IMR-90 (cell line): ENCODE data around the gene PCDHA1. TPM values are rescaled to one million over a fixed set of nuclear protein-coding genes. Genes with fewer than 3 reads are reported as not detected.

Experiments
- ATAC-seq: fragments of 200-7000 bp; cut with Tn5 transposase; 2 replicates; pipeline ENCODE4 v1.9.1; 2020; ENCODE audit warnings: low read depth, mild to moderate bottlenecking, moderate library complexity
- BruUV-seq: library from RNA; stranded (reverse); fragments of 400-500 nt; replicated peaks from 2 replicates; lab custom pipeline; 2021; lab: Mats Ljungman, UMichigan
- CTCF ChIA-PET: fragments of 300-600 bp; formaldehyde crosslinking; extraction: SDS; loops from one replicate; lab custom pipeline; 2021; ENCODE audit warnings: antibody characterized with exemption; lab: Yijun Ruan, JAX
- POLR2A ChIA-PET: fragments of 300-600 bp; sonication (Branson Sonifier 250); formaldehyde crosslinking; loops from one replicate; lab custom pipeline; 2022; ENCODE audit warnings: antibody characterized with exemption; ENCODE audit not compliant: unreplicated experiment; lab: Charles Lee
- DNase-seq: peaks from one replicate; pipeline ENCODE4 v3.0.0; 2013
- H2AFZ ChIP-seq: replicated peaks from 2 replicates; pipeline ENCODE3; 2013; ENCODE audit warnings: low read length, mild to moderate bottlenecking; ENCODE audit not compliant: poor library complexity
- H2AK5ac ChIP-seq: 2 replicates; pipeline ENCODE4 v1.6.1; 2013; ENCODE audit warnings: low read depth, low read length, inconsistent platforms
- H2AK9ac ChIP-seq: replicated peaks from 2 replicates; pipeline ENCODE3; 2013; ENCODE audit warnings: mild to moderate bottlenecking, low read depth, low read length, moderate library complexity; ENCODE audit not compliant: poor library complexity
- H2BK120ac ChIP-seq: 2 replicates; pipeline ENCODE4 v1.6.1; 2013; ENCODE audit warnings: low read depth, low read length, inconsistent platforms
- H2BK15ac ChIP-seq: 3 replicates; pipeline ENCODE4 v1.6.1; 2013; ENCODE audit warnings: low read depth, low read length, inconsistent platforms
- H2BK20ac ChIP-seq: 2 replicates; pipeline ENCODE4 v1.6.1; 2013; ENCODE audit warnings: low read depth, mild to moderate bottlenecking, inconsistent platforms, low read length, moderate library complexity
- H2BK5ac ChIP-seq: 2 replicates; pipeline ENCODE4 v1.6.1; 2013; ENCODE audit warnings: mild to moderate bottlenecking, low read depth, low read length, inconsistent platforms; ENCODE audit not compliant: poor library complexity, severe bottlenecking
- H3K14ac ChIP-seq: replicated peaks from 2 replicates; pipeline ENCODE4 v1.6.1; 2013; ENCODE audit warnings: low read depth, low read length, inconsistent platforms
- H3K18ac ChIP-seq: 2 replicates; pipeline ENCODE4 v1.6.1; 2013; ENCODE audit warnings: low read depth, low read length, control low read depth
- H3K23ac ChIP-seq: 2 replicates; pipeline ENCODE4 v1.6.1; 2013; ENCODE audit warnings: low read depth, low read length, inconsistent platforms
- H3K27ac ChIP-seq: 2 replicates; pipeline ENCODE4 v1.5.1; 2013; ENCODE audit warnings: mild to moderate bottlenecking, control low read depth, low read length; ENCODE audit not compliant: insufficient read depth
- H3K27me3 ChIP-seq: 2 replicates; pipeline ENCODE4 v1.6.1; 2013; ENCODE audit warnings: low read length; ENCODE audit not compliant: control insufficient read depth, insufficient read depth
- H3K36me3 ChIP-seq: 2 replicates; pipeline ENCODE4 v1.6.1; 2013; ENCODE audit warnings: low read length, mixed read lengths; ENCODE audit not compliant: control insufficient read depth, insufficient read depth
- H3K4ac ChIP-seq: 2 replicates; pipeline ENCODE4 v1.6.1; 2013; ENCODE audit warnings: low read depth, low read length, inconsistent platforms
- H3K4me1 ChIP-seq: 2 replicates; pipeline ENCODE4 v1.6.1; 2013; ENCODE audit warnings: low read length, mixed read lengths; ENCODE audit not compliant: control insufficient read depth, insufficient read depth
- H3K4me2 ChIP-seq: 2 replicates; pipeline ENCODE4 v1.6.1; 2013; ENCODE audit warnings: low read depth, mild to moderate bottlenecking, control low read depth, low read length, moderate library complexity
- H3K4me3 ChIP-seq: 2 replicates; pipeline ENCODE4 v1.5.1; 2013; ENCODE audit warnings: low read depth, mild to moderate bottlenecking, control low read depth, low read length, moderate library complexity; ENCODE audit not compliant: insufficient read depth
- H3K56ac ChIP-seq: 2 replicates; pipeline ENCODE4 v1.6.1; 2013; ENCODE audit warnings: low read length, inconsistent platforms; ENCODE audit not compliant: insufficient read depth; ENCODE audit errors: extremely low read depth
- H3K79me1 ChIP-seq, 2 experiments: 2 replicates each; pipeline ENCODE4 v1.6.1; 2013; ENCODE audit warnings: low read length in 2 of 2, inconsistent platforms in 1 of 2, low read depth in 1 of 2
- H3K9ac ChIP-seq: 2 replicates; pipeline ENCODE4 v1.6.1; 2013; ENCODE audit warnings: low read depth, low read length, control low read depth
- H3K9me1 ChIP-seq: 2 replicates; pipeline ENCODE4 v1.6.1; 2013; ENCODE audit warnings: low read length, inconsistent platforms; ENCODE audit not compliant: insufficient read depth
- H3K9me3 ChIP-seq: 2 replicates; pipeline ENCODE4 v1.6.1; 2013; ENCODE audit warnings: low read length; ENCODE audit not compliant: control insufficient read depth, insufficient read depth
- H4K20me1 ChIP-seq: 2 replicates; pipeline ENCODE4 v1.6.1; 2013; ENCODE audit warnings: low read length, inconsistent platforms; ENCODE audit not compliant: insufficient read depth
- H4K5ac ChIP-seq: 2 replicates; pipeline ENCODE4 v1.6.1; 2013; ENCODE audit warnings: mild to moderate bottlenecking, low read depth, low read length, control low read depth
- H4K8ac ChIP-seq, 2 experiments: 2 replicates each; pipeline ENCODE4 v1.6.1; 2013; ENCODE audit warnings: low read depth in 2 of 2, low read length in 2 of 2, control low read depth in 1 of 2, inconsistent platforms in 1 of 2
- H4K91ac ChIP-seq: 2 replicates; pipeline ENCODE4 v1.6.1; 2013; ENCODE audit warnings: low read depth, low read length, inconsistent platforms; ENCODE audit not compliant: insufficient read depth
- BHLHE40 ChIP-seq: fragments of 150-350 bp; IDR thresholded peaks from 2 replicates; pipeline ENCODE4 v1.6.1; 2016; ENCODE audit warnings: mild to moderate bottlenecking, low read depth, low read length
- CEBPB ChIP-seq: IDR thresholded peaks from 2 replicates; pipeline ENCODE4 v1.6.1; 2012; ENCODE audit warnings: low read depth, low read length, improper control_type of control experiment
- FOS ChIP-seq: fragments of 150-350 bp; IDR thresholded peaks from 2 replicates; pipeline ENCODE4 v1.6.1; 2016; ENCODE audit warnings: low read depth, low read length
- MAFK ChIP-seq: IDR thresholded peaks from 2 replicates; pipeline ENCODE4 v1.6.1; 2012; ENCODE audit warnings: low read depth, low read length, improper control_type of control experiment
- MAZ ChIP-seq: IDR thresholded peaks from 2 replicates; pipeline ENCODE4 v1.6.1; 2012; ENCODE audit warnings: low read depth, mild to moderate bottlenecking, low read length, improper control_type of control experiment, moderate library complexity, borderline replicate concordance
- MXI1 ChIP-seq: IDR thresholded peaks from 2 replicates; pipeline ENCODE4 v1.6.1; 2012; ENCODE audit warnings: low read depth, mild to moderate bottlenecking, low read length, moderate library complexity, borderline replicate concordance
- NFE2L2 ChIP-seq: fragments of 150-350 bp; IDR thresholded peaks from 2 replicates; pipeline ENCODE4 v1.6.1; 2016; ENCODE audit warnings: low read depth, mild to moderate bottlenecking, low read length
- POLR2A ChIP-seq: IDR thresholded peaks from 2 replicates; pipeline ENCODE4 v1.6.1; 2012; ENCODE audit warnings: mild to moderate bottlenecking, low read depth, low read length
- RAD21 ChIP-seq: IDR thresholded peaks from 2 replicates; pipeline ENCODE4 v1.6.1; 2012; ENCODE audit warnings: low read length, improper control_type of control experiment
- RCOR1 ChIP-seq: IDR thresholded peaks from 2 replicates; pipeline ENCODE4 v1.6.1; 2012; ENCODE audit warnings: mild to moderate bottlenecking, low read length, improper control_type of control experiment; ENCODE audit not compliant: insufficient replicate concordance
- WGBS, 2 experiments: methylation state at CpG; one replicate each; pipeline versions ENCODE4 v1.1.5 to v1.1.7; 2013; ENCODE audit warnings: missing lambda C conversion rate in 2 of 2; ENCODE audit not compliant: insufficient read length in 1 of 2; ENCODE audit errors: extremely low coverage in 2 of 2; 5-methylcytosine and 5-hydroxymethylcytosine counted together
- dilution Hi-C: fragments of 300-500 bp; cut with HindIII; formaldehyde crosslinking; loops from one replicate; pipeline ENCODE4 v1.14.3; 2018; ENCODE audit warnings: low sequenced_read_pairs; ENCODE audit not compliant: unreplicated experiment
- in situ Hi-C: fragments of 300-500 bp; cut with MboI; formaldehyde crosslinking; loops from 3 replicates; pipeline ENCODE4 v1.14.3; 2019; ENCODE audit warnings: low sequenced_read_pairs, inconsistent platforms, mixed read lengths
- intact Hi-C: fragments of 100-400 bp; cut with micrococcal nuclease; formaldehyde crosslinking; loops from 2 replicates; pipeline ENCODE4 v1.10.0; 2022
- polyA plus RNA-seq, 3 experiments: library from polyadenylated mRNA; depleted of rRNA; stranded (reverse); fragments of >200 nt; gene quantifications; 2 replicates each; pipeline ENCODE4 v1.2.3, GENCODE V29; 2012; ENCODE audit warnings: low replicate concordance in 1 of 3
- total RNA-seq: library from RNA; depleted of rRNA; stranded (reverse); fragments of >200 nt; gene quantifications from 2 replicates; pipeline ENCODE4 v1.2.3, GENCODE V29; 2012
- TF ChIP-seq, protein P1 (sequence below): fragments of 150-350 bp; IDR thresholded peaks from 2 replicates; pipeline ENCODE4 v1.6.1; 2017; ENCODE audit warnings: mild to moderate bottlenecking, antibody characterized with exemption, low read length, low read depth
- TF ChIP-seq, protein P2 (sequence below): conservative IDR thresholded peaks from 2 replicates; pipeline ENCODE4 v1.5.1; 2012; ENCODE audit warnings: mild to moderate bottlenecking, low read depth, low read length, improper control_type of control experiment
- TF ChIP-seq, protein P3 (sequence below): fragments of 150-350 bp; IDR thresholded peaks from 2 replicates; pipeline ENCODE4 v1.6.1; 2016; ENCODE audit warnings: low read depth, mild to moderate bottlenecking, low read length, moderate library complexity, borderline replicate concordance

The PCDHA1 gene
- total and polyA plus RNA-seq, 2 of the 4 experiments (the other 2 are of a cell fraction), result under 0.01 to 0.05 TPM

DNA sequence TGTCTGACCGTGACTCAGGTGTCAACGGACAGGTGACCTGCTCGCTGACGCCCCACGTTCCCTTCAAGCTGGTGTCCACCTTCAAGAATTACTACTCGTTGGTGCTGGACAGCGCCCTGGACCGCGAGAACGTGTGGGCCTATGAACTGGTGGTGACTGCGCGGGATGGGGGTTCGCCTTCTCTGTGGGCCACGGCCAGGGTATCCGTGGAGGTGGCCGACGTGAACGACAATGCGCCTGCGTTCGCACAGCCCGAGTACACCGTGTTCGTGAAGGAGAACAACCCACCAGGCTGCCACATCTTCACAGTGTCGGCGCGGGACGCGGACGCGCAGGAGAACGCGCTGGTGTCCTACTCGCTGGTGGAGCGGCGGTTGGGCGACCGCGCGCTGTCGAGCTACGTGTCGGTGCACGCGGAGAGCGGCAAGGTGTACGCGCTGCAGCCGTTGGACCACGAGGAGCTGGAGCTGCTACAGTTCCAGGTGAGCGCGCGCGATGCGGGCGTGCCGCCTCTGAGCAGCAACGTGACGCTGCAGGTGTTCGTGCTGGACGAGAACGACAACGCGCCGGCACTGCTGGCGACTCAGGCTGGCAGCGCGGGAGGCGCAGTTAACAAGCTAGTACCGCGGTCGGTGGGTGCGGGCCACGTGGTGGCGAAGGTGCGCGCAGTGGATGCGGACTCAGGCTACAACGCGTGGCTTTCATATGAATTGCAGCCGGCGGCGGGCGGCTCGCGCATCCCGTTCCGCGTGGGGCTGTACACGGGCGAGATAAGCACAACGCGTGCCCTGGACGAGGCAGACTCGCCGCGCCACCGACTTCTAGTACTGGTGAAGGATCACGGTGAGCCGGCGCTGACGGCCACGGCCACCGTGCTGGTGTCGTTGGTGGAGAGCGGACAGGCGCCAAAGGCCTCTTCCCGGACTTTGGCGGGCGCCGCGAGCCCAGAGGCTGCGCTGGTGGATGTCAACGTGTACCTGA, 84.6 kb downstream of the PCDHA1 start:
- Histone ChIP-seq H3K14ac (no peak overlapping the region), H4K5ac (no peak overlapping the region), H2BK5ac (no peak overlapping the region), H3K9me1 (no peaks in the 10 kb centered on the region), H3K9me3 (peaks cover 20% of the 10 kb centered on the region), H3K4ac (no peak overlapping the region), H4K20me1 (no peaks in the 10 kb centered on the region), H4K8ac (no peak overlapping the region), H4K91ac (no peak overlapping the region), H3K79me1 (no peaks in the 10 kb centered on the region), H2AK5ac (no peak overlapping the region), H3K9ac (no peak overlapping the region), H2AK9ac (no peak overlapping the region), H3K27me3 (no peaks in the 10 kb centered on the region), H3K23ac (no peak overlapping the region), H3K56ac (no peak overlapping the region), H3K4me1 (no peaks in the 10 kb centered on the region), H3K18ac (no peak overlapping the region), H2BK15ac (no peak overlapping the region), H3K36me3 (no peaks in the 10 kb centered on the region), H2BK20ac (no peak overlapping the region), H2BK120ac (no peak overlapping the region), H3K4me2 (no peak overlapping the region), H3K27ac (no peak overlapping the region), H3K4me3 (no peak overlapping the region), H2AFZ (no peak overlapping the region)
- ATAC-seq (no peak), DNase-seq (no peak)
- BruUV-seq, result no TSS peak
- TF ChIP-seq MAZ (no peak), MAFK (no peak), RAD21 (no peak), BHLHE40 (no peak), CEBPB (no peak), MXI1 (no peak), POLR2A (no peak), FOS (no peak), NFE2L2 (no peak), RCOR1 (no peak)
- TF ChIP-seq, protein P1, sequence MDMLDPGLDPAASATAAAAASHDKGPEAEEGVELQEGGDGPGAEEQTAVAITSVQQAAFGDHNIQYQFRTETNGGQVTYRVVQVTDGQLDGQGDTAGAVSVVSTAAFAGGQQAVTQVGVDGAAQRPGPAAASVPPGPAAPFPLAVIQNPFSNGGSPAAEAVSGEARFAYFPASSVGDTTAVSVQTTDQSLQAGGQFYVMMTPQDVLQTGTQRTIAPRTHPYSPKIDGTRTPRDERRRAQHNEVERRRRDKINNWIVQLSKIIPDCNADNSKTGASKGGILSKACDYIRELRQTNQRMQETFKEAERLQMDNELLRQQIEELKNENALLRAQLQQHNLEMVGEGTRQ, result no peak
- TF ChIP-seq, protein P2, sequence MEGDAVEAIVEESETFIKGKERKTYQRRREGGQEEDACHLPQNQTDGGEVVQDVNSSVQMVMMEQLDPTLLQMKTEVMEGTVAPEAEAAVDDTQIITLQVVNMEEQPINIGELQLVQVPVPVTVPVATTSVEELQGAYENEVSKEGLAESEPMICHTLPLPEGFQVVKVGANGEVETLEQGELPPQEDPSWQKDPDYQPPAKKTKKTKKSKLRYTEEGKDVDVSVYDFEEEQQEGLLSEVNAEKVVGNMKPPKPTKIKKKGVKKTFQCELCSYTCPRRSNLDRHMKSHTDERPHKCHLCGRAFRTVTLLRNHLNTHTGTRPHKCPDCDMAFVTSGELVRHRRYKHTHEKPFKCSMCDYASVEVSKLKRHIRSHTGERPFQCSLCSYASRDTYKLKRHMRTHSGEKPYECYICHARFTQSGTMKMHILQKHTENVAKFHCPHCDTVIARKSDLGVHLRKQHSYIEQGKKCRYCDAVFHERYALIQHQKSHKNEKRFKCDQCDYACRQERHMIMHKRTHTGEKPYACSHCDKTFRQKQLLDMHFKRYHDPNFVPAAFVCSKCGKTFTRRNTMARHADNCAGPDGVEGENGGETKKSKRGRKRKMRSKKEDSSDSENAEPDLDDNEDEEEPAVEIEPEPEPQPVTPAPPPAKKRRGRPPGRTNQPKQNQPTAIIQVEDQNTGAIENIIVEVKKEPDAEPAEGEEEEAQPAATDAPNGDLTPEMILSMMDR, result no peak
- TF ChIP-seq, protein P3, sequence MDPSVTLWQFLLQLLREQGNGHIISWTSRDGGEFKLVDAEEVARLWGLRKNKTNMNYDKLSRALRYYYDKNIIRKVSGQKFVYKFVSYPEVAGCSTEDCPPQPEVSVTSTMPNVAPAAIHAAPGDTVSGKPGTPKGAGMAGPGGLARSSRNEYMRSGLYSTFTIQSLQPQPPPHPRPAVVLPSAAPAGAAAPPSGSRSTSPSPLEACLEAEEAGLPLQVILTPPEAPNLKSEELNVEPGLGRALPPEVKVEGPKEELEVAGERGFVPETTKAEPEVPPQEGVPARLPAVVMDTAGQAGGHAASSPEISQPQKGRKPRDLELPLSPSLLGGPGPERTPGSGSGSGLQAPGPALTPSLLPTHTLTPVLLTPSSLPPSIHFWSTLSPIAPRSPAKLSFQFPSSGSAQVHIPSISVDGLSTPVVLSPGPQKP, result no peak
- POLR2A ChIA-PET, result no interaction called here
- 49% methylated on average over 96 of the region's 114 CpGs; no CpG with 5 or more reads in 1 of the 2 experiments for WGBS, 2 experiments
- intact Hi-C loops (no loop called here), in situ Hi-C loops (no loop called here), dilution Hi-C loops (no loop called here)
- CTCF ChIA-PET, result no interaction called here
